ENCODE data around the gene SYT14.
"Not testable (repeated sequence)": the region's sequence is repeated elsewhere in the genome, so short reads cannot be mapped to it uniquely, and the experiment has no call there.

The SYT14 gene

DNA sequence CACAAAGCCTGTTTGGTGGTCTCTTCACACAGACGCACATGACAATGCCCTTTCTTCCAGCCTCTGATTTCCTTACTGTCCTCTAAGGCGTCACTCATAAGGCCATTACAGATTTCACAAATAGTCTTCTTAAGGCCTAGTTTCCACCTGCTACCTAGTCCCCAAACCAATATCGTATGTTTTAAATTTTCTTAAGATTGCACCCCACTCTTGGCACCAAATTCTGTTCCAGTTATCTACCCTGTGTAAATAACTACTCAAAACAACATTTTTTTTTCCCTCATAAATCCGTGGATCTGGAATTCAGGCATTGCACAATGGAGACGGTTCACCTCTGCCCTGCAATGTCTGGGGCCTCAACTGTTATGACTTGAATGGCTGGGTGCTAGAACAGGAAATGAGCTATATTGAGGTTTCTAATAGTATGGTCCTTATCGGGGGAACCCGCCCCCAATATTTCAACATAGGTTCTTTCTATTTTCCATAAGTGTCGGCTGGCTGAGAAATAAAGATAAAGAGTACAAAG lies 257.7 kb downstream of the SYT14 start:
- H3K4me3 ChIP-seq (ENCODE audit: control insufficient read depth, low read depth, low read length): no peak overlapping the region
- TF ChIP-seq, protein P1, sequence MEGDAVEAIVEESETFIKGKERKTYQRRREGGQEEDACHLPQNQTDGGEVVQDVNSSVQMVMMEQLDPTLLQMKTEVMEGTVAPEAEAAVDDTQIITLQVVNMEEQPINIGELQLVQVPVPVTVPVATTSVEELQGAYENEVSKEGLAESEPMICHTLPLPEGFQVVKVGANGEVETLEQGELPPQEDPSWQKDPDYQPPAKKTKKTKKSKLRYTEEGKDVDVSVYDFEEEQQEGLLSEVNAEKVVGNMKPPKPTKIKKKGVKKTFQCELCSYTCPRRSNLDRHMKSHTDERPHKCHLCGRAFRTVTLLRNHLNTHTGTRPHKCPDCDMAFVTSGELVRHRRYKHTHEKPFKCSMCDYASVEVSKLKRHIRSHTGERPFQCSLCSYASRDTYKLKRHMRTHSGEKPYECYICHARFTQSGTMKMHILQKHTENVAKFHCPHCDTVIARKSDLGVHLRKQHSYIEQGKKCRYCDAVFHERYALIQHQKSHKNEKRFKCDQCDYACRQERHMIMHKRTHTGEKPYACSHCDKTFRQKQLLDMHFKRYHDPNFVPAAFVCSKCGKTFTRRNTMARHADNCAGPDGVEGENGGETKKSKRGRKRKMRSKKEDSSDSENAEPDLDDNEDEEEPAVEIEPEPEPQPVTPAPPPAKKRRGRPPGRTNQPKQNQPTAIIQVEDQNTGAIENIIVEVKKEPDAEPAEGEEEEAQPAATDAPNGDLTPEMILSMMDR (IDR thresholded peaks at IDR 0.05; ENCODE audit: control insufficient read depth, insufficient read depth, low read depth, low read length, missing control alignments): no peak

DNA sequence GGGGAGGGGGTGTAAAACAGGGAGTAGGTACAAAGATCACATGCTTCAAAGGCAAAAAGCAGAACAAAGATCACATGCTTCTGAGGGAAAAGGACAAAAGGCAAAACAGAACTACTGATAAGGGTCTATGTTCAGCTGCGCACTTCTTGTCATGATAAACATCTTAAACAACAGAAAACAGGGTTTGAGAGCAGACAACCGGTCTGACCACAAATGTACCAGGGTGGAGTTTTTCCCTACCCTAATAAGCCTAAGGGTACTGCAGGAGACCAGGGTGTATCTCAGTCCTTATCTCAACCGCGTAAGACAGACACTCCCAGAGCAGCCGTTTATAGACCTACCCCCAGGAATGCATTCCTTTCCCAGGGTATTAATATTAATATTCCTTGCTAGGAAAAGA lies 258.2 kb downstream of the SYT14 start:
- not testable (repeated sequence) for DNase-seq (ENCODE audit: low read depth); H3K4me3 ChIP-seq (ENCODE audit: control insufficient read depth, low read depth, low read length)

More for the DNA sequence above, 257.7 kb downstream of the SYT14 start:
- no peak for DNase-seq (ENCODE audit: low read depth)

DNA sequence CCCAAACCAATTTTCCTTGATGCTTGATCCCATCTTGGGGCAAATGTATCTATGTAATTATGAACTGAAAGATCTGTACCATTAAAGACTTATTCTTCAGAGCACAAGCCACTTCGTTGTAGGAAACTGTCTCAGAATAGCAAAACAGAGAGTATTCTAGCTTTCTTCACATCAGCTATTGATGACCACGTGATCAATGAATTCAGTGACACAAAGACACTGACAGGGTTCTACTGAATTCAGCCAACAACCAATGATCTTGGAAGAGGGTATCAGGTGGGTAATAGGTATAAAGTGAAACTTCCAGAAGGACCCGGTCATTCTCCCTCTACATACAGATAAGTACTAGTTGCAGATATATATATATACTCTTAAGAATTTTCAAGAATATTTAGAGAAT lies 260.8 kb downstream of the SYT14 start:
- H3K4me3 ChIP-seq (ENCODE audit: control insufficient read depth, low read depth, low read length): no peak overlapping the region
- no peak for DNase-seq (ENCODE audit: low read depth)
- TF ChIP-seq, protein P1 (IDR thresholded peaks at IDR 0.05; ENCODE audit: control insufficient read depth, insufficient read depth, low read depth, low read length, missing control alignments): no peak

DNA sequence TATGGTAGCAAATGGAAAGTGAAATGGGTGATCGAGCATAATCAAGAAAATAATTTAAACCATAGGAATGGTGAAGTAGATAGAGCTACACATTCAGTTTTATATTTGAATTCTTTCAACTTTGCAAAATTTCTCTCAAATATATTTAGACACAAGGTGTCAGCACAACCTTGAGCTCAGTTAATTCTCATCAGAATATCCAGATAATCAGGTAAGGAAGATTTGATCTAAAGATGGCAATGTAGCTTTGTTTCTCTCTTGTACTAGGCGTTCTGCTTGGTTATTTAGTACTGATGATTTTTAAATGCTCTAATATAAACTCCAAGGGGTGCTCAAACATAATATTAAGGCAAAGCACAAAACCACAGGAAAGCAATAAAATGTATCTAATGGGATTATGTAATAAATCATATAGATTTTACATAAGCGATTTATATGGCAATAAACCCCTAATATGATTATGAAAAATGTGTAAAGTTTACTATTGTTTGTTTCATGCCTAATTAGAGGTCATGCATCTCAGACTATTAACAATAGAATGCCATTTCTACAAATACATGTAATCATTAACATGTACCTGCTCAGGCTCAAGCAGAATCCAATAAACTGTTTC lies 262.2 kb downstream of the SYT14 start:
- no peak overlapping the region for H3K4me3 ChIP-seq (ENCODE audit: control insufficient read depth, low read depth, low read length)
- TF ChIP-seq, protein P1 (IDR thresholded peaks at IDR 0.05; ENCODE audit: control insufficient read depth, insufficient read depth, low read depth, low read length, missing control alignments): no peak
- DNase-seq (ENCODE audit: low read depth): no peak

DNA sequence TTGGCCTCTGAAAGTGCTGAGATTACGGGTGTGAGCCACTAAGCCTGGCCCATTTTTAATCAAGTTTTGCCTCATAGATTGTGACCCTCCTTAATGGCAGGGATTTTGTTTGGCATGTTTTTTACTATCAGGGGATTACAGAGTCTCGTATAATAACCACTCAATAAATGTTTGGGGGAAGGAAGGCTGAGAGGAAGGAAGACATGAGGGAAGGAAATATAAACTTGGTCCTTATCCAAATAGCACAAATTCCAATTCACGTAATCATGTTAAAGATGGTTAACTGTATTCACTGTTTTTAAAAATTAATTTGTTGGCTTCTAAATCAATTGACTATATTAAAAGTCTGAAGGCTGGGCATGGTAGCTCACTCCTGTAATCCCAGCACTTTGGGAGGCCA lies 263.7 kb downstream of the SYT14 start:
- TF ChIP-seq, protein P1 (IDR thresholded peaks at IDR 0.05; ENCODE audit: control insufficient read depth, insufficient read depth, low read depth, low read length, missing control alignments): no peak
- no peak for DNase-seq (ENCODE audit: low read depth)

DNA sequence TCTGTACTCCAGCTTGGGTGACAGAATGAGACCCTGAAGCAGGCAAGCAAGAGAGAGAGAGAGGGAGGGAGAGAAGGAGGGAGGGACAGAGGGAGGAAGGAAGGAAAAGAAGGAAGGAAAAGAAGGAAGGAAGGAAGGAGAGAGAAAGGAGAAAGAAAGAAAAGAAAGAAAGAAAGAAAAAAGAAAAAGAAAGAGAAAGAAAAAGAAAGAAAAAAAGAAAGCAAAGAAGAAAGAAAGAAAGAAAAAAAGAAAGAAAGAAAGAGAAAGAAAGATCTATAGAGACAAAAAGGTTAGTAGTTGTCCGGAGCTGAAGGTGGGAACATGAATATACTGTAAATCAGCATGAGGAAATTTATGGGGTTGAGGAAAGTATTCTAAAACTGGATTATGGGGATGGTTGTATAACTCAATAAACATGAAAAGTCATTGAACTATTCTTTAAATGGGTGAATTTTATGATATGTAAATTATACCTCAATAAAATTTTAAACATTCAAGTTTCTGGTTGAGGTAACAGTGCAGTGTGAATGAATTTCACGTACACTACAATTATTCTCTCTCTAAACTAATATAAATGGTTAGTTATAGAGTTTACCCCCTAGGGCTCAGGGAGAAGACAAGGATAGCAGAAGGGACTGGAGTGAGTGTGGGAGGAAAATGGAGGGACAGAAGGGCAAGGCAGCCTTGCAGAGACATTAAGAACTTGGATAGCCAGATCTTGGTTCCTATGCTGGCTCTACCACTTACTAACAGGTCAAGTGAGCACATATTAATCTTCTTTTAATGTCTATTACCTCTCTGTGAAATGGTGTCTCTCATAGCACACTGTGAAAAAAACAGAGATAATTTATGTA lies 269.8 kb downstream of the SYT14 start:
- H3K4me3 ChIP-seq (ENCODE audit: control insufficient read depth, low read depth, low read length): no peak overlapping the region
- TF ChIP-seq, protein P1 (IDR thresholded peaks at IDR 0.05; ENCODE audit: control insufficient read depth, insufficient read depth, low read depth, low read length, missing control alignments): no peak
- no peak for DNase-seq (ENCODE audit: low read depth)

More for the DNA sequence above, 263.7 kb downstream of the SYT14 start:
- no peak overlapping the region for H3K4me3 ChIP-seq (ENCODE audit: control insufficient read depth, low read depth, low read length)

DNA sequence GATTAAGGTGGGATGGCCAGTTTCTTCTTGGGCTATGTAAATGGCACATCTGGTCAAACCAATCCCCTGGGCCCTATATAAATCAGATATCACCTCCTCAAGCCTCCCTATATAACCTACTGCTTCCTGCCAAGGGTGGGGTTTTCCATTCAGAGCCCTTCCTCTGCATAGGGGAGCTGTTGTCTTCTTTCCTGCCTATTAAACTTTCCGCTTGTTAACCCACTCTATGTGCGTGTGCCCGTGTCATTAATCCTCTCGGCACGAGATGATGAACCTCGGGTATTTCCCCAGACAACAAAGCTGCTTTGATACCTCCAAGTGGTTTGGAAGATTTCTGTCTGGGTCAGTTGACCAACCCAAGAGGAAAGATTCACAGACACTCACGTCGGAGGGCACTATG lies 275.3 kb downstream of the SYT14 start:
- no peak overlapping the region for H3K4me3 ChIP-seq (ENCODE audit: control insufficient read depth, low read depth, low read length)
- TF ChIP-seq, protein P1 (IDR thresholded peaks at IDR 0.05; ENCODE audit: control insufficient read depth, insufficient read depth, low read depth, low read length, missing control alignments): no peak
- no peak for DNase-seq (ENCODE audit: low read depth)

All from AG09309 (cell line).